Measurements from ENCODE around the gene FGF13. TPM values are rescaled to one million over a fixed set of nuclear protein-coding genes. Genes with fewer than 3 reads are reported as not detected.

The FGF13 gene
- total RNA-seq, 1 donor from 2014 or later: 9.4 TPM

DNA sequence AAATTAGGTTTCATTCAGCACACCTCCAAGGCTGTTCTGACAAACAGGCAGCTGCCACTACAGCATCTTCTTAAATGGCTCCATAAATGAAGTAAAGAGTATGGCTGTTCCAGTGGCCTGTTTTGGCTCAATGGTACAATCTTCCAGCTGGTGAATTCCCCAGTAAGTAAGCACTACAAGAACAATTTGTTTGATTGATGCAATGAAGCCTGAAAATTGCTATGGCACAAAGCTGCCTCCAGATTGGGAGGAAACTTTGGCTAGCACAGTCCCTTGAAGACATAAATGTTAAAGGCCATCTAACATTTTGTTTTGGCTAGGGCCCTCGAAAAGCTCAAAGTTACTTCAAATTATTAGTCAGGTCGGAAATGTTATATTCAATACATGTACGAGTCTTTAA is 47.5 kb downstream of the FGF13 start:
- DNase-seq (ENCODE audit: low spot score): no peak

DNA sequence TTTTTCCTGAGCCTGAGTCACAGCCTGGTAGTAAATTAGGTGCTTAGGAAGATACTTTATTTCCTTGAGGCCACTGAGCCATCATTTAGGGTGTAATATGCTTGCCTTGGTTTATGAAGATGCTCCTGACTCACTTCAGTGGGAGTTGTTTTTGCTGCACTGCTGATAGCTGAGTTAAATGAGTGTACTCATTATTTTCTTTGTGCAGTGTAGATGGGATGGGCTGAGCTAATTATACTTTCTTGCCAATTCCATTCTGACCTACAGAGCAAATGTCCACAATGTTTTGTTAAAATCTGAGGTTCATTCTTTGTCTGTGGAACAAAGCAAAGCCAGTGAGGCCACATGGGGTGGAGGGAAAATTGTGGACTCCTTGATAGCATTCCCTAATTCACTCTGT is 60.0 kb downstream of the FGF13 start:
- DNase-seq (ENCODE audit: low spot score): no peak

GRCh38 chrX:138648568-138648967 is 62.9 kb downstream of the FGF13 start:
- DNase-seq (ENCODE audit: low spot score): no peak

DNA sequence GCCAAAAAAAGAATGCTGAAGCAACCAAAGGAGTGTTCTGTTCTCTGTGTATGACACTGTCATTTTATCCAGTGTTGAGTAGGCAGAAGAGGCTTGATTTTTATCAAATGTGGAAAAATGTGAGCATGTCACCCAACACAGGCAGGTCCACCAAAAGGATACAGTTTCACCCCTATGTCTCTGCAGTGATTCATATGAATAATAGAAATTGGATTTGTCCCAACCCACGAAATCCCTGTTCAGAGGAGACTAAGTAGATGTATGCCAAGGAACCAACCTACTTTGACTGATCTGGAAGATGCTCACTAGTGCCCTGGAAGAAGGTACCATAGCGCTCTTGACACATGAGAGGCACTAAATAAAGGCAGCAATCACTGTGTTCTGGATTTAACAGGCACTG is 72.5 kb downstream of the FGF13 start:
- DNase-seq (ENCODE audit: low spot score): no peak

All from mucosa of gallbladder (tissue), 1 donor.